GM19395 (cell line): ENCODE measurements around the gene NUDT6.
"Not testable (repeated sequence)": the region's sequence is repeated elsewhere in the genome, so short reads cannot be mapped to it uniquely, and the experiment has no call there.

Experiments used
- ATAC-seq: cut with Tn5 transposase; IDR thresholded peaks from one replicate; pipeline ENCODE4 v1.9.1; 2021; ENCODE audit warnings: mild to moderate bottlenecking, moderate library complexity; ENCODE audit not compliant: unreplicated experiment

NUDT6 gene, protein sequence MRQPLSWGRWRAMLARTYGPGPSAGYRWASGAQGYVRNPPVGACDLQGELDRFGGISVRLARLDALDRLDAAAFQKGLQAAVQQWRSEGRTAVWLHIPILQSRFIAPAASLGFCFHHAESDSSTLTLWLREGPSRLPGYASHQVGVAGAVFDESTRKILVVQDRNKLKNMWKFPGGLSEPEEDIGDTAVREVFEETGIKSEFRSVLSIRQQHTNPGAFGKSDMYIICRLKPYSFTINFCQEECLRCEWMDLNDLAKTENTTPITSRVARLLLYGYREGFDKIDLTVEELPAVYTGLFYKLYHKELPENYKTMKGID

DNA sequence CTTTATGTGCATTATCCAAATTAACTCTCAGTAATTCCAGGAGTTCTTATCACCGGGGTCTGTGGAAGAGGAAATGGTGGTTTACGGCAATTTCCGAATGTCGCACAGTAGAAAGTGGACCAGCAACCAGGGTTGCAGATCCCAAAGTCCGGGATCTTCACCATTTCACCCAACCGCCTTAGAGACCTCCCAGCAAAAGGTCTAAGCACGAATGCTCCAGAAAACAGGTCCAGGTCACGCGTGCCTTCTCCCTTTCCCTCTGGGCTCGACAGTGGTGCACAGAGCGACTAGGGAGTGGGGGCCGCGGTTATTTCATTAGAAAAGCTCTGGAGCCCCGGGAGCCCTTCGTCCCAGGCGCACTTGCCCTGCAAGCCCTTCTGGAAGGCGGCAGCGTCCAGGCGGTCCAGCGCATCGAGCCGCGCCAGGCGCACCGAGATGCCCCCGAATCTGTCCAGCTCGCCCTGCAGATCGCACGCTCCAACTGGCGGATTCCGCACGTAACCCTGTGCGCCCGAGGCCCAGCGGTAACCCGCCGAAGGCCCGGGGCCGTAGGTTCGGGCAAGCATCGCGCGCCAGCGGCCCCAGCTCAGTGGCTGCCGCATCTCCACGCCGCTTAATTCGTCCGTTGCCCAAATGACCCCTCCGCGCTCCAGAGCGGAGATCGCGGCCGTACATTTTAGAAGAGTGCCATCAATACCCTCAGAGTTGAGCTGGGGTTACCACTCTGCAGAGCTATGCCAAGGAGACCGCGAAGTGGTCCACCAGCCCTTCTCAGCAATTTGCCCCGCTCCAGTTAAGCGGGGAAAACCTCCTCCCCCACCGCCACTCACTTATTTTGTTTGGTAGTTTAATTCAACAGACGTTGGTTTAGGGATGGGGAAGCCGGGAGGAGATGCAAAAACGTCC is at the start of gene NUDT6:
TSS of gene NUDT6 (minus strand) at position 627 of the 906 bp plus-strand sequence. CDS start at position 602, 25 bp downstream.
- ATAC-seq: peak; percentile 70

DNA sequence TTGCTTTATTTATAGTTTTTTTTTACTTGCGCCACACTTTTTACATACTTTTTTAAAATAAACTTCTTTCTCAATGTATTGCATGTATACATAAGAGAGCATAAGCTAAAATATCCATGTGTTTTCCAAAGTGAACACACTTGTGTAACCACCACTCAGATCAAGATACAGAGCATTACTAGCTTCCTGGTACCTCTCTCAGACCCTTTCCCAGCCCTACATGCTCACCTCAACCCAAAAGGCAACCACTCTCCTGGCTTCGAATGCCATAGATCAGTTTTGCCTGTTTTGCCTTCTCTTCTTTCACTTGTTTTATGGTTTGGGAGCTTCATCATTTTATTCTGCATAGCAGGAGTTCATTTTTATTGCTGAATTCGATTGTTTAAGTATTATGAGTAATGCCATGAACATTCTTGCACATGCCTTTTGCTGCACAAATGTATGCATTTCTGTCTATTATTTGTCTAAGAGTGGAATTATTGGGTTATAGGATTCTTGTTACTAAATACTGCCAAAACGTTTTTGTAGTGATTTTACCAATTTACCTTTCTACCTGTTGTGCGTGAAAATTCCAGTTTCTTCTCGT is 45.9 kb upstream of the NUDT6 start:
- ATAC-seq: no peak

DNA sequence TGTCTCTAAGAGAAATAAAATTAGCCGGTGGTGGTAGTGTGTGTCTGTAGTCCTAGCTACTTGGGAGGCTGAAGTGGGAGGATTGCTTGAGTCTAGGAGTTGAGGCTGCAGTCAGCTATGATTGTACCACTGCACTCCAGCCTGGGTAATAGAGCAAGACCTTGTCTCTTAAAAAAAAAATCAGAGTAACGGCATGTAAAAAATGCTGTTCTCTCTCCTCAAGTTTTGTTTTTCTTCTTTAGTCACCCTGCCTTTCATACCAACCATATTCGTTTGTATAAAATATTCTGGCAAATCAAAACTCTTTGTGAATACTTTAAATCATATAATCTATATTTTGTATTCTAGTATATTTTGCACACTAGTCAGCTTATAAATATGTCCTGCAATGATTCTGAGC is 44.8 kb upstream of the NUDT6 start:
- ATAC-seq: no peak

DNA sequence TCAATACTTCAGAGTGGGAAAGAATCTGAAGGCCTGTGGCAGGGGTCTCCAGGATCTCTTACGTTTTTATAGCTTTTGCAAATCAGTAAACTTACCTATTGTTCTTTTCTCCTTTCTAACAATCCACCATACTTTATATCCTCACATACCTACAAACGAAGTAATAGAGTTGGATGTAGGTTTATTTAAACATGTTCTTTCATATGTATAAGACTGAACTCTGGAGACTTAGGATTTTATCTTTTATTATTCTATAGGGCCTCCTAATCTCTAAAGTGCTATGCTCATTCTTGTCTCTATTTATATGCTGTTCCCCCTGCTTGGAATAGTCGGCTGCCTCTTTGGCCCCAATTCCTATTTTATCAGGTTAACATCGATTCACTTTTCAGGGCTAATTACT is 43.8 kb upstream of the NUDT6 start:
- ATAC-seq: no peak

DNA sequence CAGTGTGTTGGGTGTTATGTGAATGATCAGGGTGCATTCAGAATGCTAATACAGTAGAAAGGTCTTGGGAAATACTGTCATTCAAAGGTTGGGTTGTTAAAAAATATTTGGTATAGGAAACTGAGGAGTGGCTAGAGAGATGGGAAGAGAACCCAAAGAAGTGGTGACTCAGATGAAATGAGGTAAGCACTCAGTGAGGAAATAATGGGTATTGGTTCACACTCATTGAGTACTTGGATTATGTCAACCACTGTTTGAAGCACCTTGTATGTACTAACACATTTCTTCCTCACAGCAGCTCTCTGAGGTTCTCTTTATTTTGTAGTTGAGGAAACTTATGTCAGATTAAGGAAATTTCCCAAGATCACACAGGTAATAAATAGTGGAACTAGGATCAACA is 40.8 kb upstream of the NUDT6 start:
- ATAC-seq: no peak

DNA sequence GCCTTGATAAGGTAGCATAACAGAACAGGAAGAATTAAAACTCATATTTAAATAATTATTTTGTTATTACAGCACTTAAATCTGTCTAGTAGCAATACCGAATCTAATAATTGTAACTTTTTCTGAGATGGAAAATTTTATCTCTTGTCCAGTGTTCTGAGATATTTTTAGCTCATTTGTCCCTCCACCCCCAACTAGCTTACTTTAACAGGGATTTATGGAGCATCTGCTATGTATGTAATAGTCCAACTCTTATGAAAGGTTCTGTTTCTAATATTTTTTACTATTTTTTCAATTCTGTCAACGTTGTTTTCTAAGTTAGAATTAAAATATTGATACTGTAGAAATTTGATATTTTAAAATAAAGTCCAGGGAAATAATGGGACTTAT is 38.2 kb upstream of the NUDT6 start:
- ATAC-seq: no peak

DNA sequence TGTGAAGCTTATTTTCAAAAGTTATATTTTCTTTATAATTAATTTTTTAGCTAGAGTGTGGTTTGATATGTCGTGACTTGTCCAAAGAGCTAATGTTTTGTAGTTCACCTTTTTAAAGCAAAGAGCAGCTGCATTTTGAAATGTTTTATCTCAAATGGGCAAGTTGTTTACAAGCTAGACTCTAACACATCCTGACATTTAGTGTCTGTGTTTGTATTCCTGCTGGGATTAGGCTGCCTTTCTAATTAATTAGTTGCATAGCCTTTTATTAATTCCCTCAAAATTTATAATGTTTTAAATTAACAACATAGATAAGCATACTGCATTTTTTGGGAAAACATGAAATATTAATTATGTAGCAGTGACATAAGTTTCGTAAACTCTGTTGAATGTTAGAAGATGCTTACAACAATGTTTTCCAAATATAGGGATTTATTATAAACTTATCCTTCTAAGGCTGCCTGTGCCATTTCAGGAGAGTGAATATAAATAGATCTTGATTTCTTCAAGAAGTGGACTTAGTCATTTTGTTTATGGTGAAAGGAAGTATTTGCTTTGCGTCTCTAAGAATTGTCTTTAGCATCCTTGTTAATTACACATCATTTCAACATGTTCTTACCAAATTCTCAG is 37.7 kb upstream of the NUDT6 start:
- no peak for ATAC-seq

DNA sequence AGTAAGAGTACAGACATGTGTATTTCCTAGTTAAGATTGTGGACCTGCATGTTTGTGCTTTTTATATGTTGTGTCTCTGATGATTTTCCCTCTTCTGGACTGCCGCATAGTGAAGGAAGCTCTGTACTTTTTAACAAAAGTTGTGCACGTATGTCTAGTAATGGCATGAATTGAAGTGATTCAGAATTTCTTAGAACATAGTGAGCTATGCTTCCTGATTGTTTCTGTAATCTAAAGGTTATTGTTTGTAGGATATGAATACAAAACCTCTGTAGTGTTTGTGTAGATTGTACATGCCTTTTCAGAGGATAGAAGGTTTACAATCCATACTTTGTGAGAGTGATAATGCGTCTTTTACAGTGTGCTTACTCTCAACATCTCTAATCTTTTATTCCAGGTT is 37.0 kb upstream of the NUDT6 start:
- no peak for ATAC-seq

DNA sequence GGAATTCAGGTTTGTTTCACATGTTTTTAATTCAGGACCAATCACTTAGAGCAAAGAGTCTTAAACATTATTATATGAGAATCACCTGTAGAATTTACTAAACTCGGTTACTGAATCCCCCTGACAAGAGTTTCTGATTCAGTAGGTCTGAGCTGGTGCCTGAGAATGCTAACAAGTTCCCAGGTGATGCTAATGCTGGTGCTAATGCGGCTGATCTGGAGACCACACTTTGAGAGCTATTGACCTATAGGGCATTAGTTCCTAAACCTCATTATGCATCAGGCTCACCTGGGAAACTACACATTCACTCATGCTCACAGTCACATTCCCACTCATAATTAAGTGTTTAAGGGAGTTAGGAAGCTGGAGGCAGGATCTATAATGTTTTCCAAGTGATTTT is 36.1 kb upstream of the NUDT6 start:
- no peak for ATAC-seq

DNA sequence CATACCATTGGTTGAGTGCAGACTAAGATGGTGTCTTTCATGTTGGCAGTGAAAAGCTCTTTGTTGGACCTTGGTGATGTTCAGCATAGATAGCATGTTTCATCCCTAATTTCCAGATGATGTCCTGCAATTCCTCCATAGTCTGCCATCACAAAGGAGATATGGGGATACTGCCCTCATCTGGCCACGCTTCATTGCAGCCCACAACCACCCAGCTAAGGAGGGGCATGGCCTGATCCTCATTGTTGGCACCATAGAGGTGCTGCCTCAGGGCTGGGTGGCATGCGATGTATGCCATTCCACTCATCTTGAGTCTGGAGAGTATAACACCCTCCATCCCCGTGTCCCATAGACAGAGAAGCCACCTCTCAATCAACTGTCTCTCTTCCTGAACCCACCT is 31.5 kb upstream of the NUDT6 start:
- ATAC-seq: no peak

DNA sequence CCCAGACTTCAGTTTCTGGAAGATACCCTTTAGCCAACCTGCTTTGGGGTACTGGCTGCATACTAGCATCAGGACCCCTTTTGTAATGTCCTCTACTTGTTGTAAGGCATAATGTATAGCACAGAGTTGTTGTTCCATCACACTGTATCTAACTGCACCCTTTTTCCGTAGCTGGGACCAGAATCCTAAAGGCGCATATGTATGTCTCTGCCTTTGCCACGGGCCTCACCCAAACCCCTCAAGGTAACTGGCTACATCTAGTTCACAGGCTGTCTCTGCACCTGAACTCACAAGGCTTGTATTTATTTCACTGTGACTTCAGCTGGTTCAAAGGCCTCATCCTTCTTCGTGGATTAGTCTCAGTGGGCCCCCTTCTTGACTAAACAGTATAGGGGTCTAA is 29.6 kb upstream of the NUDT6 start:
- no peak for ATAC-seq

DNA sequence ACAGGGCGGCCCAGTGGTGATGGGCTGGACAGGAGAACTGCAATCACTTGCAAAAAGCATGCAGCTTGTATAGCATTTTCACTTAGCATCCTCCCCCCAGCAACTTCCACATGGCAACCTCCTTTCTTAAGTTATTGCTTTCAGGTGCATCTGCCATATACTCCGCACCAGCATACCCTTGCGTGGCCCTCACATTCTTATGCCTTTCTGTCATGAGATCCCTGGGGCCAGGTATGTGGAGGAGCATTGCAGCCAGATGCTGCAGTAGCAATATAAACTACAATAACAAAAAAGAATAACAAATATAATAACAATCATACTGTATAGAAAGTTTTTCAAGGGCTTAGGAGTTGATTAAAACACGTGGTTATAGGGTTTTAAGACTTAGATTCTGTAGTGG is 26.3 kb upstream of the NUDT6 start:
- ATAC-seq: no peak

DNA sequence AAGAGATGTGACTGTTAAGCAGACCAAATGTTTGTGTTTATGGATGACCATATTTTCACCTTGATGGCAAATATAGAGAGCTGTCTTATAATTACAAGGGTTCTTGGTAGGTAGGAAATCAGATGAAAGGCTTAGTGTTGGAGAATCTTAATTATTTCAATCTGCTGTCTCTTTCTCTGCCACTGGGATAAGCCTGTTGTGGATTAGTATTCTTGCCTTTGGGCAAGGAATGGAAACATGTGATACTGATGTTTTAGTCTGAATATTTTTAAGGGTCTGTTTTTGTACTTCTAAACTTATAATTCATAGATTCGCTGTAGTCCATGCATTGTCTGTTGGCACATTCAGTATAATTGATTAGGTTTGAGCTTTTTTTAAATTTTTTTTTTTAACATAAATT is 23.7 kb upstream of the NUDT6 start:
- no peak for ATAC-seq

DNA sequence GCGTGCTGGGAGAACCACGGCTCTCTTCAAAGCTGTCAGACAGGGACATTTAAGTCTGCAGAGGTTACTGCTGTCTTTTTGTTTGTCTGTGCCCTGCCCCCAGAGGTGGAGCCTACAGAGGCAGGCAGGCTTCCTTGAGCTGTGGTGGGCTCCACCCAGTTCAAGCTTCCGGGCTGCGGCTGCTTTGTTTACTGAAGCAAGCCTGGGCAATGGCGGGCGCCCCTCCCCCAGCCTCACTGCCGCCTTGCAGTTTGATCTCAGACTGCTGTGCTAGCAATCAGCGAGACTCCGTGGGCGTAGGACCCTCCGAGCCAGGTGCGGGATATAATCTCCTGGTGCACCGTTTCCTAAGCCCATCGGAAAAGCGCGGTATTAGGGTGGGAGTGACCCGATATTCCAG is 22.7 kb upstream of the NUDT6 start:
- not testable (repeated sequence) for ATAC-seq

DNA sequence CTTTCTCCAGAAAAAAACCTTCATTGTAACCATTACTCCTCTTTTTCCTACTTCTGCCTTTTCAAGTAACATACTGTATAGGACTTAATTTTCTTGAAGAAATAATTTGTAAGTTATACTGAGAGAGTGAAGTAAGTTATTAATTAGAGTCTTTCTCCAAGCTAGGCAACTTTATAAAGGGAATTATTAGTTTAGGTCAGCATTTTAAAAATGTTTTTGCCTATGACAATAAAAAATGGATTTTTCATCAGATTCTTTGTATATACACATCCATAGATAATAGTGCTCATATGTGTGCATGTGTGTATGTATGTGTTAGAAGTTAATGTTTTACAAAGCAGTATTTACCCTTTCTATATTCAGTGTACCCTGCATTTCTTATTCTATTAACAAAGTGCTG is 10.4 kb upstream of the NUDT6 start:
- ATAC-seq: no peak

DNA sequence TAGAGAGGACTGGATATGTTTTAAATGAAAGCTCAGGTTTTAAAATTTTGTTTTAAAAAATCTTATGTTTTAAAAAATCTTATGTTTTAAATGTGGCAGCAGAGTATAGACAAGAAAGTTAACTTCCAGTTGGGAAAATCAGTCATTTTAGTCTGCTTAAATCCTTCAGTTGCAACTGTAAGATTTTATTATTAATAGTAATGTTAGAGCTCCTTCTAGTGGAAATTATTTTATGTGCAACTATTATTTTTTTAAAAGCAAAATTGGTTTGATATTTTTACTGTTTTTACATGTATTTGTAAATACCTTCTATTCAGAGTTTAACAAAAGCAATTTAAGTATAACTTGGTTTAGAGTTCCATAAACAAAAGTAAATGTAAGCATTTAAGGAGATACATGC is 8.5 kb upstream of the NUDT6 start:
- ATAC-seq: no peak

DNA sequence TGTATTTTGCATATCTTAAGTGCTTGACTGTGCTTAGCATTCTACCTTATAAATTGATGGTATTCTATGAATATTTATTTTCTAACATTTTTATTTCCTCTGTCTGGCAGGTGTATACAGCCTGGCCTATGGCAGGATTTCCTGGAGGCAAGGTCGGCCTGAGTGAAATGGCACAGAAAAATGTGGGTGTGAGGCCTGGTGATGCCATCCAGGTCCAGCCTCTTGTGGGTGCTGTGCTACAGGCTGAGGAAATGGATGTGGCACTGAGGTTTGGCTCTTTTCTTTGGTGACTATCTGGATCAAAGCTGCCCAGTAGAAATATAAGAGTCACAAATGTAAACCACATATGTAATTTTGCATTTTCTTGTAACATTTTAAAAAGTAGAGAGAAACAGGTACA is 6.5 kb upstream of the NUDT6 start:
- ATAC-seq: no peak

DNA sequence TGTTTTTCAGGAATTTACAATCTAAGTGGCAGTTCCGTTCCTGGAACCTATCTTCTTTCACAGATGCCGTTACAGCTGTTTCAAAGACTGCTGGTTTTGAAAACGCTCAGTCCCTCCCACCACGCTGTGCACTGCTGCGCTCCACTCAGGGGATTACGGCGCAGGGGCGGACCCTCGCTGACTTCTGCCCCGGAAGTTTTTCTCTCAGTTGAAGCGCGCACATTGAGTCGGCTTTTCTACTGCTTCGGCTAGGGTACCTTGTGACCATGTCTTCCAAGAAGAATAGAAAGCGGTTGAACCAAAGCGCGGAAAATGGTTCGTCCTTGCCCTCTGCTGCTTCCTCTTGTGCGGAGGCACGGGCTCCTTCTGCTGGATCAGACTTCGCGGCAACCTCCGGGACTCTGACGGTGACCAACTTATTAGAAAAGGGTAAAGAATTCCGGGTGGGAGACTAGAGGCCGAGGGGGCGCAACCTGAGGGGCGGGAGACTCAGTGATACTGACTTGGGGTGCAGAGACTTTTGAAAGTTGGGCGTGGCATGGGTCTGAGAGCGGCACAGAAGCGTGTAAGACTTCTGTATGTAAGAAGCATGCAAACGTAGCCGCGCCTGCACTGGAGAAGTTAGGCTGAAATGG is 597 bp upstream of the NUDT6 start:
- ATAC-seq: peak; percentile 96

DNA sequence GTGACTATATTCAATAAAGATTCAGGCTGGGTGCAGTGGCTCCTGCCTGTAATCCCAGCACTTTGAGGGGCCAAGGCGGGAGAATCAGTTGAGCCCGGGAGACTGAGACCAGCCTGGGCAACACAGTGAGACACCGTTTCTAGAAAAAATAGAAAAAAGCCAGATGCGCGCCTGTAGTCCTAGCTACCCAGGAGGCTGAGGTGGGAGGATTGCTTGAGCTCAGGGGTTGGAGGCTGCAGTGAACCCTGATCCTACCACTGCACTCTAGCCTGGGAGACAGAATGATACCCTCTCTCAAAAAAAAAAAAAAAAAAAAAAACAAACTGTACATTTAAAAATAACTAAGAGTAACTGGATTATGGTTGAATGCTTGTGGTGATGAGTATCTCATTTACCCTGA is 1.1 kb downstream of the NUDT6 start:
- no peak for ATAC-seq

DNA sequence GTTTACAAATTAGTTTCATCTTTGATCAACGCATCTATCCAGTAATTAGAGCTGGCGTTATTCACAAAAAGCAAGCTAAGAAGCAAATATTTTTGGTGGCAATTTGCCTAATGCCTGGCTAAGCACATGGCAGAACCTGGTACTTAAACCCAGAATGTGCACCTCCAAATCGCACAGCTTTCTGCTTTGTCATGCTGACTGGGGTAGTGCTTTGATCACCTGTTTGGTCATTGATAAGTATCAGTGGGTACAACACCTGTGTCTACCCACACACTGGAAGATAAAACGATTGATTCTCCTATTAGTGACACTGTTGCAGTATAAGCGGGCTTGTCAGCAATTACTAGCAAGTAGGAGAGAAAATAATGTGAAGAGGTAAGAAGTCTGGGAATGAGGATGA is 1.9 kb downstream of the NUDT6 start:
- ATAC-seq: no peak

DNA sequence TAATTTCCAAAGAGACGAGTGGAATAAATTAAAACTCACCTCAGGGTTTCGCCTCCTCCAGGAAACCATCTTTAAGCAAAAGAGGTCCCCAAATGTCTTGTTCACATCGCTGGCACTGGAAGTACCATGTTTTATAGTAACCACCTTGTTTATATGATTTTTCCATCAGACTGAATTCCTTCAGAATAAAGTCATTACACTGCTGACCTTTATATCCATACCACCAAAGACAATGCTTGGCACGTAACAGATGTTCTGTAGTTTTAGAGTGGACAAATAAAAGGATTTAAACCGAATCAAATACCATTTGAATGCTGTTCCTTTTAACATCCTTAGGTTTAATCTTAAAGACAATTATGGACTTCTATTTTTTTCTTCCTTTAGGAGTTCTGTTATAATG is 4.7 kb downstream of the NUDT6 start:
- ATAC-seq: no peak
